ENCODE results near the gene ALK.

ALK gene

GRCh38 chr2:29370581-29371125 is 550.7 kb downstream of the ALK start:
- H3K27me3 ChIP-seq (ENCODE audit: control insufficient read depth, insufficient read depth, low read length, poor library complexity, severe bottlenecking) = no peaks in the 10 kb centered on the region
- H3K4me1 ChIP-seq (ENCODE audit: control insufficient read depth, insufficient read depth, low read length) = peaks cover 12% of the 10 kb centered on the region
- no peak overlapping the region for H3K4me3 ChIP-seq (ENCODE audit: insufficient read depth, low read depth, low read length)
- no peaks in the 10 kb centered on the region for H3K36me3 ChIP-seq (ENCODE audit: control insufficient read depth, insufficient read depth, low read length)
- no peak overlapping the region for H3K27ac ChIP-seq (ENCODE audit: insufficient read depth, low read depth, low read length, poor library complexity, severe bottlenecking)
- no peaks in the 10 kb centered on the region for H3K9me3 ChIP-seq (ENCODE audit: control insufficient read depth, low read length)
- WGBS, 2 experiments = 90 to 95% methylated on average over 5 of the region's 5 CpGs

DNA sequence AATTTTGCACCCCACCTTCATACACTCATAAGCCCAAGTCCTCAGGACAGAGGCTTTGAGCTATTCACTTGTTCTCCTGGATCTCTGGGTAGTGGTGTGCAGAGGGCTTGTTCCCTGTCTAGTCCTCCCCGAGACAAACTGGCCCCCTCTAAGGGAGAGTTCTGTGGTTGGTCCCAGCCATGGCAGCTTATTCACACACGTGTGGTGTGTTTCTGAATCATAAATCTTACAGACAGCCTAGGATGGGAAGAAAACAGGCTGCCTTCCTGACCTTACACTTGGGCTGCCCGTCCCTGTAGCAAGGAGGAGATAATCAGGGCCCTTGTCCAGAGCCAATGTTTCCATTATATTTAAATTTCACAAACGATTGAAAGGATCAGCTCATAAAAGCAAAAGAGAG is 551.2 kb downstream of the ALK start:
- WGBS, 2 experiments = 95 to 96% methylated on average over 4 of the region's 4 CpGs
- no peak overlapping the region for H3K27ac ChIP-seq (ENCODE audit: insufficient read depth, low read depth, low read length, poor library complexity, severe bottlenecking)
- H3K4me1 ChIP-seq (ENCODE audit: control insufficient read depth, insufficient read depth, low read length) = peaks cover 12% of the 10 kb centered on the region
- no peaks in the 10 kb centered on the region for H3K27me3 ChIP-seq (ENCODE audit: control insufficient read depth, insufficient read depth, low read length, poor library complexity, severe bottlenecking)
- no peaks in the 10 kb centered on the region for H3K36me3 ChIP-seq (ENCODE audit: control insufficient read depth, insufficient read depth, low read length)
- H3K4me3 ChIP-seq (ENCODE audit: insufficient read depth, low read depth, low read length) = no peak overlapping the region
- H3K9me3 ChIP-seq (ENCODE audit: control insufficient read depth, low read length) = no peaks in the 10 kb centered on the region

- Histone ChIP-seq H3K4me1 (ENCODE audit: control insufficient read depth, insufficient read depth, low read length) (no peaks in the 10 kb centered on the region), H3K4me3 (ENCODE audit: insufficient read depth, low read depth, low read length) (no peak overlapping the region), H3K9me3 (ENCODE audit: control insufficient read depth, low read length) (no peaks in the 10 kb centered on the region), H3K36me3 (ENCODE audit: control insufficient read depth, insufficient read depth, low read length) (no peaks in the 10 kb centered on the region), H3K27me3 (ENCODE audit: control insufficient read depth, insufficient read depth, low read length, poor library complexity, severe bottlenecking) (no peaks in the 10 kb centered on the region), H3K27ac (ENCODE audit: insufficient read depth, low read depth, low read length, poor library complexity, severe bottlenecking) (no peak overlapping the region)
- WGBS, 2 experiments = 91 to 94% methylated on average over 3 of the region's 3 CpGs
These were observed 552.7 kb downstream of the ALK start for GRCh38 chr2:29368659-29369040.

DNA sequence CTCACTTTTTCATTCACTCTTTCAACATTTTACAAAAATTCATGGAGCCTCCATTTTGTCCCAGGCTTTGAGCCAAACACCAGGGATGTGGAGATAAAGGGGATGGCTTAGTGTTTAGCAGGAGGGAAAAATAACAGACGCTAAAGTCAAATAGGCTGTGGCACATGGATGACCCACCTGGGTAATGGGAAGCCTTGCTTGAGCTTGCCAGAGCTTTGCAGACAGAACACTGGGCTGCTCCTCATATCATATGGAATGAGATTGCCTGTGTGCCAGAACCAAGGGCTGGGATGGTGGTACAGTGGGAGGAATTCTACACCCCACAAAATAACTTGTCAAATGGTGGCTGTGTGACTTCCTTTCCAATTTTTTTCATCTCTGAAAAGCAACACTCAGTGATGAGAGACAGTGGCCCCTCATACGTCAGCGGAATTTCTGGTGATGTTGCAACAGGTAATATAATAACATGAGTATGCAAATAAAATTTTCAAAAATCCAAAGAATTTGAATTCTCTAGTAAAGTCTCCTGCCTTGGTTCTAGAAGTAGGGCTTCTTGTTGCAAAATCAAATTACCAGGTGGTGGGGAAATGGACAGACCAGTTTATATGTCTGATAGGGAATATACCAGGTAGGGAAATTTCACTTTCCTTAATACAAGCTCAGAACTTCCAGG is 553.3 kb downstream of the ALK start:
- H3K4me3 ChIP-seq (ENCODE audit: insufficient read depth, low read depth, low read length) = no peak overlapping the region
- H3K27ac ChIP-seq (ENCODE audit: insufficient read depth, low read depth, low read length, poor library complexity, severe bottlenecking) = no peak overlapping the region
- H3K27me3 ChIP-seq (ENCODE audit: control insufficient read depth, insufficient read depth, low read length, poor library complexity, severe bottlenecking) = no peaks in the 10 kb centered on the region
- no peaks in the 10 kb centered on the region for H3K4me1 ChIP-seq (ENCODE audit: control insufficient read depth, insufficient read depth, low read length)
- 91 to 92% methylated on average over 1 of the region's 3 CpGs for WGBS, 2 experiments
- no peaks in the 10 kb centered on the region for H3K9me3 ChIP-seq (ENCODE audit: control insufficient read depth, low read length)
- no peaks in the 10 kb centered on the region for H3K36me3 ChIP-seq (ENCODE audit: control insufficient read depth, insufficient read depth, low read length)

DNA sequence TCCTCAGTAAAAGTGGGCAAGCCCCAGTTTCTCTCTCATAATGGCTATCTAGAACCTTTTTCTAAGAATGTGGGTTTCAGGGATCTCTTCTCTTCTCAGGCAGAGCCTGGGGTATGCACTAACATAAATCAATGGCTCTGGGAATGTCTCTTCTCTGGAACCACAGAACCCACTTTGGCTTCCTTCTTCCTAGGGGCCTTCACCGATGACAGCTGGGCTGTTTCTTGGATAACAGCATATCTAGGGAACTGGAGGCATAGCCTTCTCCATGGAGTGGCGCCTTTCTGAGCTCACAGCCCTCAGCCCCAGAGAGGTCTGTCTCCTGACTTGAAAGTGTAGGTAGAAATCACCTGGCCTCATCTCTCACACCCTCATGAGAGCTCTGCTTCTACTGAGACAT is 558.3 kb downstream of the ALK start:
- Histone ChIP-seq H3K27me3 (ENCODE audit: control insufficient read depth, insufficient read depth, low read length, poor library complexity, severe bottlenecking) (no peaks in the 10 kb centered on the region), H3K27ac (ENCODE audit: insufficient read depth, low read depth, low read length, poor library complexity, severe bottlenecking) (no peak overlapping the region), H3K4me1 (ENCODE audit: control insufficient read depth, insufficient read depth, low read length) (peaks cover 5% of the 10 kb centered on the region), H3K36me3 (ENCODE audit: control insufficient read depth, insufficient read depth, low read length) (no peaks in the 10 kb centered on the region), H3K9me3 (ENCODE audit: control insufficient read depth, low read length) (no peaks in the 10 kb centered on the region), H3K4me3 (ENCODE audit: insufficient read depth, low read depth, low read length) (no peak overlapping the region)
- 95% methylated on average over 2 of the region's 2 CpGs for WGBS, 2 experiments

- Histone ChIP-seq H3K4me1 (ENCODE audit: control insufficient read depth, insufficient read depth, low read length) (peaks cover 15% of the 10 kb centered on the region), H3K9me3 (ENCODE audit: control insufficient read depth, low read length) (no peaks in the 10 kb centered on the region), H3K27ac (ENCODE audit: insufficient read depth, low read depth, low read length, poor library complexity, severe bottlenecking) (no peak overlapping the region), H3K4me3 (ENCODE audit: insufficient read depth, low read depth, low read length) (no peak overlapping the region), H3K36me3 (ENCODE audit: control insufficient read depth, insufficient read depth, low read length) (no peaks in the 10 kb centered on the region), H3K27me3 (ENCODE audit: control insufficient read depth, insufficient read depth, low read length, poor library complexity, severe bottlenecking) (no peaks in the 10 kb centered on the region)
- 90 to 91% methylated on average over 6 of the region's 6 CpGs for WGBS, 2 experiments
These were observed 560.2 kb downstream of the ALK start for GRCh38 chr2:29361231-29361630.

DNA sequence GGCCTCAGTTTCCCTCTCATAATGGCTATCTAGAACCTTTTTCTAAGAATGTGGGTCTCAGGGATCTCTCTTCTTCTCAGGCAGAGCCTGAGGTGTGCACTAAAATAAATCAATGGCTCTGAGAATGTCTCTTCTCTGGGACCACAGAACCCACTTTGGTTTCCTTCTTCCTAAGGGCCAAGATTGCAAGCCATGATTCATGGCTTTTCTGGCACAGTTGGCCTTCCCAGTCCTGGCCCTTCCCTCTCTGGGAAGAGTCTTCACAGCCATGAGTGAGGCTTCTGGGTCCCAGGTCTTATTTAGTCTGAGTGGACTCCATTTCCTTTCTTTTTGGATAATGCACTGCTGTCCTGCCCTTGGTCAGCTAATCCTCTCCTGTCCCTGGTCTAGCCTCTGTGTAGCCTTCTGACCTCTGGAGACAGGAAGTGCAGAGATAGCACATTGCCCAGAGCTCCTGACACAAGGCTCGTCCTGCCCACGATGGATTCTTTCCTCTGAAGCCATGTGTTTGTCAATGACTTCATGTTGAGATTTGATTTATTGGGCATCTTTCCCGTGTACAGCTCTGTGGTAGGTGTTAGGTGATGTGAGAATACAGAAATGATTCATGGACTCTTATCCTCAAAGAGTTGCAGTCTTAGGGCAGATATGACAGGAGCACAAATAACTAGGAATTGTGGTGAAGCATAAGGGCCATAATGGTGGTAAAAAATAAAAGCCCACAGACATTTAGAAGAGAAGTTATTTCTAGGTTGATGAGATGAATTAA is 561.2 kb downstream of the ALK start:
- H3K36me3 ChIP-seq (ENCODE audit: control insufficient read depth, insufficient read depth, low read length) = no peaks in the 10 kb centered on the region
- 93 to 95% methylated on average over 3 of the region's 3 CpGs for WGBS, 2 experiments
- no peaks in the 10 kb centered on the region for H3K27me3 ChIP-seq (ENCODE audit: control insufficient read depth, insufficient read depth, low read length, poor library complexity, severe bottlenecking)
- no peak overlapping the region for H3K4me3 ChIP-seq (ENCODE audit: insufficient read depth, low read depth, low read length)
- H3K9me3 ChIP-seq (ENCODE audit: control insufficient read depth, low read length) = no peaks in the 10 kb centered on the region
- H3K27ac ChIP-seq (ENCODE audit: insufficient read depth, low read depth, low read length, poor library complexity, severe bottlenecking) = no peak overlapping the region
- H3K4me1 ChIP-seq (ENCODE audit: control insufficient read depth, insufficient read depth, low read length) = peaks cover 18% of the 10 kb centered on the region

GRCh38 chr2:29353403-29353991 is 567.9 kb downstream of the ALK start:
- H3K4me3 ChIP-seq (ENCODE audit: insufficient read depth, low read depth, low read length) = no peak overlapping the region
- no peaks in the 10 kb centered on the region for H3K36me3 ChIP-seq (ENCODE audit: control insufficient read depth, insufficient read depth, low read length)
- H3K27me3 ChIP-seq (ENCODE audit: control insufficient read depth, insufficient read depth, low read length, poor library complexity, severe bottlenecking) = no peaks in the 10 kb centered on the region
- no peak overlapping the region for H3K27ac ChIP-seq (ENCODE audit: insufficient read depth, low read depth, low read length, poor library complexity, severe bottlenecking)
- H3K9me3 ChIP-seq (ENCODE audit: control insufficient read depth, low read length) = no peaks in the 10 kb centered on the region
- WGBS, 2 experiments = 84 to 90% methylated on average over 1 of the region's 1 CpG
- peaks cover 34% of the 10 kb centered on the region for H3K4me1 ChIP-seq (ENCODE audit: control insufficient read depth, insufficient read depth, low read length)

DNA sequence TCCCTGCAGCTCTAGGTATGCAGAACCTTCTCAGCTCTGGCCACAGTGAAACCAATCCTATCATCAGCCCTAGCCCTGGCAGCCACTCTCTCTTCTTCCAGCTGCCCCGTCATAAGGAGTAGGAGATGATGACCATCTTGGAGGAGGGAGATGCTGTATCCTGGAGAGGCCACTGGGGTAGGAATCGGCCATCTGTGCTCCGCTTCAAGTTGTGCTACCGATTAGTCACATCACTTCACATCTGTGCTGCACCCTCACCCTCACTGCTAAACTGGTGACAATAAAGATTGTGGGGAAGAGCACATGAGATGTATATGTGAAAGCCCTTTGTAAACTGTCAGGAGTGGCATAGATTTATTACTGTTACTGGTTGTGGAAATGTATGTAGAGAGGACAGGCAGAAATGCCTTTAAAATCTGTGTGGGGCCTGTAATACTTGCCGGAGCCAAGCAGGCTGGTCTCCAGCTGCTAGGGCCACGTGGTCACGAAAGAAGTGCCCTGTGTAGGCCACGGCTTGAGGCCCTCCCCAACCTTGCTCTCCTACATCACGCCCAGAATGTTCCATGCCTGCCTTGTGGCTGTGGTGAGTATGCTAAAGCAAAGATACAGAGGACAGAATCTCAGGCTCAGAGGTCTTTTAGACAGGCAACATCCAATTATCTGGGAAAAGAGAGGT is 569.3 kb downstream of the ALK start:
- Histone ChIP-seq H3K36me3 (ENCODE audit: control insufficient read depth, insufficient read depth, low read length) (no peaks in the 10 kb centered on the region), H3K4me3 (ENCODE audit: insufficient read depth, low read depth, low read length) (no peak overlapping the region), H3K9me3 (ENCODE audit: control insufficient read depth, low read length) (no peaks in the 10 kb centered on the region), H3K27me3 (ENCODE audit: control insufficient read depth, insufficient read depth, low read length, poor library complexity, severe bottlenecking) (no peaks in the 10 kb centered on the region), H3K27ac (ENCODE audit: insufficient read depth, low read depth, low read length, poor library complexity, severe bottlenecking) (no peak overlapping the region), H3K4me1 (ENCODE audit: control insufficient read depth, insufficient read depth, low read length) (peaks cover 22% of the 10 kb centered on the region)
- WGBS, 2 experiments = 92 to 96% methylated on average over 8 to 9 of the region's 9 CpGs

DNA sequence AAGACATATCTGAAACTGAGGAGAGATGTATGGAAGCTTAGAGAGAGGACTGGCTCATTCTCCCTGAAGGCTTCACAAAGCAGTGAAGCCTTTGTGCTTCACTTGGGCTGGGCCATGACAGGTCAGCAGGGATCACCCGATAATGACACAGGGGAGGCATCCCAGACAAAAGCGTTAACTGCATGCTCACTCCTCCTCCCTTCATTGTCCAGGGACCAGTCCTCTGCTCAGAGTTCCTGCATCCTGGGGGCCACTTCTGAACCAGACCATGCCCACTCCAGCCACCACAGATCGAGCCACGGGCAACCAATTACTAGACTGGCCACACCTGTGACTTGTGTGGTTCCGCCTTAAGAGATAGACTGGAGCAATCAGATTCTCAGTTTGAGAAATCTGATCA is 570.1 kb downstream of the ALK start:
- Histone ChIP-seq H3K27me3 (ENCODE audit: control insufficient read depth, insufficient read depth, low read length, poor library complexity, severe bottlenecking) (no peaks in the 10 kb centered on the region), H3K27ac (ENCODE audit: insufficient read depth, low read depth, low read length, poor library complexity, severe bottlenecking) (no peak overlapping the region), H3K4me3 (ENCODE audit: insufficient read depth, low read depth, low read length) (no peak overlapping the region), H3K36me3 (ENCODE audit: control insufficient read depth, insufficient read depth, low read length) (no peaks in the 10 kb centered on the region), H3K4me1 (ENCODE audit: control insufficient read depth, insufficient read depth, low read length) (peaks cover 20% of the 10 kb centered on the region), H3K9me3 (ENCODE audit: control insufficient read depth, low read length) (no peaks in the 10 kb centered on the region)
- WGBS, 2 experiments = 78 to 80% methylated on average over 5 of the region's 5 CpGs

Measured in ectodermal cell (in vitro differentiated cells).